ENCODE data around the gene IFNA1. TPM values are rescaled to one million over a fixed set of nuclear protein-coding genes. Genes with fewer than 3 reads are reported as not detected.
A peak's percentile ranks its signal among the peaks of the same experiment; 100 is the strongest.
"Not testable (repeated sequence)": the region's sequence is repeated elsewhere in the genome, so short reads cannot be mapped to it uniquely, and the experiment has no call there.

The IFNA1 gene
- polyA plus RNA-seq, 1 donor: not detected

- Histone ChIP-seq H3K4me3 (ENCODE audit: low read length) (no peak overlapping the region), H3K9me3 (ENCODE audit: control insufficient read depth, low read depth, low read length) (no peaks in the 10 kb centered on the region), H3K27me3 (ENCODE audit: control insufficient read depth, insufficient read depth, low read length) (peaks cover 5% of the 10 kb centered on the region), H3K36me3 (ENCODE audit: control insufficient read depth, insufficient read depth, low read length) (no peaks in the 10 kb centered on the region), H3K27ac (ENCODE audit: low read length) (no peak overlapping the region), H3K4me1 (ENCODE audit: control insufficient read depth, insufficient read depth, low read length) (no peaks in the 10 kb centered on the region)
- DNase-seq: no peak
- WGBS (ENCODE audit: insufficient coverage, low lambda C conversion rate): no CpG with 5 or more reads among the region's 5 CpGs
These were observed 26.6 kb upstream of the IFNA1 start for GRCh38 chr9:21413624-21414023.

GRCh38 chr9:21414220-21414940, 25.9 kb upstream of the IFNA1 start:
- H3K4me1 ChIP-seq (ENCODE audit: control insufficient read depth, insufficient read depth, low read length): no peaks in the 10 kb centered on the region
- H3K9me3 ChIP-seq (ENCODE audit: control insufficient read depth, low read depth, low read length): no peaks in the 10 kb centered on the region
- WGBS (ENCODE audit: insufficient coverage, low lambda C conversion rate): no CpG with 5 or more reads among the region's 2 CpGs
- no peak overlapping the region for H3K4me3 ChIP-seq (ENCODE audit: low read length)
- DNase-seq: no peak
- H3K36me3 ChIP-seq (ENCODE audit: control insufficient read depth, insufficient read depth, low read length): no peaks in the 10 kb centered on the region
- H3K27me3 ChIP-seq (ENCODE audit: control insufficient read depth, insufficient read depth, low read length): peaks cover 5% of the 10 kb centered on the region
- no peak overlapping the region for H3K27ac ChIP-seq (ENCODE audit: low read length)

DNA sequence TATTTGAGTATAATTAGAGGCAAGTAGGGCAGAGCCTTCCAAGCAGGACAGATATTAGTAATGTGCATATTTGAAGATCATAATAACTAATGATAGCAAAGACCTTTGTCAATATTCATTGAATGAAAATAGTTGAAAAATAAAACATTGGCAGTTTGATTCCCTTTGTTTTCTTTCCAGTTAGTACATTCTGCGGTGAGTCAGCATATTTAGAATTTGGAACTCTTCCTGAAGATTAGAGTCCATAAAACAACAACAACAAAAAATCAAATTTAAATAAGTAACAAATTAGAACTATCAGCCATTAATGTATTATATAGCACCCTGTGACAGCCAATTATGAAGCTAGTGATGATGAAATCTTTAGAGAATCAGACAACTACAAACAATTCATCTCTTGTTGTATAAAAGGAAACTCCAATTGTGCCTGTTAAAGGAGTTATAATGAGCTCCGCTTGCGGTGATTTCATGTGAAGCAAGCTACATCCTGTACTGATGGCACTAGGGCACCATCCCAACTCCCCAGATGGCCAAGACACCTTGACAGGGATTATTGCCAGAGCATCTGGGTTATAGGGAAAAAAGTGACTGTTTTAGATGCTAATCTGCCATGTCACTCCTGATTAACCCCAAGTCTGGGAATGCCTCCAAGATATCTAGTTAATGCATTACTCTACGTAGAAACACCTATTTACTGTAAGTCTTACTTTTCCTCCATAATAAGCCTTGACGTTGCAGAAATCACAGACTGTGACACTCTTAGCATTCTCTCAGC, 24.6 kb upstream of the IFNA1 start:
- no peak overlapping the region for H3K27ac ChIP-seq (ENCODE audit: low read length)
- WGBS (ENCODE audit: insufficient coverage, low lambda C conversion rate): 93% methylated on average over 3 of the region's 5 CpGs
- H3K27me3 ChIP-seq (ENCODE audit: control insufficient read depth, insufficient read depth, low read length): peaks cover 5% of the 10 kb centered on the region
- no peaks in the 10 kb centered on the region for H3K9me3 ChIP-seq (ENCODE audit: control insufficient read depth, low read depth, low read length)
- H3K4me3 ChIP-seq (ENCODE audit: low read length): no peak overlapping the region
- H3K36me3 ChIP-seq (ENCODE audit: control insufficient read depth, insufficient read depth, low read length): no peaks in the 10 kb centered on the region
- no peak for DNase-seq
- no peaks in the 10 kb centered on the region for H3K4me1 ChIP-seq (ENCODE audit: control insufficient read depth, insufficient read depth, low read length)

GRCh38 chr9:21428235-21428634, 12.0 kb upstream of the IFNA1 start:
- WGBS (ENCODE audit: insufficient coverage, low lambda C conversion rate): no CpG with 5 or more reads among the region's 1 CpG

DNA sequence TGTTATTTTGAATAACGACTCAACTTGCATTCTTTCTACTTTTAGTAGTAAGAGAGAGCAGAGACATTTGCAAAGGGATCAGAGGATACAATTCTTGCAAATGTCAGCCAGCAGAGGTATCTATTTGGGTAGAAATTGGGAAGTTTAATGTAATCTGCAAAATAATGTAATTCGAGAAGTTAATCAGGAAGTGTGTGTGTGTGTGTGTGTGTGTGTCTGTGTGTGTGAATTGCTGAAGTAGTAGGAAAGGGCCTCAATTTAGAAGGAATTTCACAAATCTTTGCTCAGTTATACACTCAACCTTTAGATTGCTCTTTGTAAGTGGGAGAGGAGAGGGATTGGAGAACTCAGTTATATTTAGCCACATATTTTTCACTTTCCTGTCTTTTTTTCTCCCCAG, 11.0 kb upstream of the IFNA1 start:
- Histone ChIP-seq H3K4me1 (ENCODE audit: control insufficient read depth, insufficient read depth, low read length) (no peaks in the 10 kb centered on the region), H3K27ac (ENCODE audit: low read length) (no peak overlapping the region), H3K27me3 (ENCODE audit: control insufficient read depth, insufficient read depth, low read length) (peaks cover 4% of the 10 kb centered on the region), H3K4me3 (ENCODE audit: low read length) (no peak overlapping the region), H3K36me3 (ENCODE audit: control insufficient read depth, insufficient read depth, low read length) (no peaks in the 10 kb centered on the region), H3K9me3 (ENCODE audit: control insufficient read depth, low read depth, low read length) (no peaks in the 10 kb centered on the region)
- no peak for DNase-seq
- WGBS (ENCODE audit: insufficient coverage, low lambda C conversion rate): no CpG with 5 or more reads among the region's 2 CpGs

More at GRCh38 chr9:21428235-21428634, 12.0 kb upstream of the IFNA1 start:
- DNase-seq: no peak
- no peaks in the 10 kb centered on the region for H3K9me3 ChIP-seq (ENCODE audit: control insufficient read depth, low read depth, low read length)
- no peaks in the 10 kb centered on the region for H3K36me3 ChIP-seq (ENCODE audit: control insufficient read depth, insufficient read depth, low read length)
- H3K27me3 ChIP-seq (ENCODE audit: control insufficient read depth, insufficient read depth, low read length): peaks cover 4% of the 10 kb centered on the region
- H3K27ac ChIP-seq (ENCODE audit: low read length): no peak overlapping the region
- no peaks in the 10 kb centered on the region for H3K4me1 ChIP-seq (ENCODE audit: control insufficient read depth, insufficient read depth, low read length)
- no peak overlapping the region for H3K4me3 ChIP-seq (ENCODE audit: low read length)

- WGBS (ENCODE audit: insufficient coverage, low lambda C conversion rate): 93% methylated on average over 2 of the region's 2 CpGs
- H3K27ac ChIP-seq (ENCODE audit: low read length): no peak overlapping the region
- no peaks in the 10 kb centered on the region for H3K9me3 ChIP-seq (ENCODE audit: control insufficient read depth, low read depth, low read length)
- H3K27me3 ChIP-seq (ENCODE audit: control insufficient read depth, insufficient read depth, low read length): peaks cover 4% of the 10 kb centered on the region
- no peak for DNase-seq
- H3K36me3 ChIP-seq (ENCODE audit: control insufficient read depth, insufficient read depth, low read length): no peaks in the 10 kb centered on the region
- no peaks in the 10 kb centered on the region for H3K4me1 ChIP-seq (ENCODE audit: control insufficient read depth, insufficient read depth, low read length)
- H3K4me3 ChIP-seq (ENCODE audit: low read length): no peak overlapping the region
These were observed 7.4 kb upstream of the IFNA1 start for GRCh38 chr9:21432672-21433425.

DNA sequence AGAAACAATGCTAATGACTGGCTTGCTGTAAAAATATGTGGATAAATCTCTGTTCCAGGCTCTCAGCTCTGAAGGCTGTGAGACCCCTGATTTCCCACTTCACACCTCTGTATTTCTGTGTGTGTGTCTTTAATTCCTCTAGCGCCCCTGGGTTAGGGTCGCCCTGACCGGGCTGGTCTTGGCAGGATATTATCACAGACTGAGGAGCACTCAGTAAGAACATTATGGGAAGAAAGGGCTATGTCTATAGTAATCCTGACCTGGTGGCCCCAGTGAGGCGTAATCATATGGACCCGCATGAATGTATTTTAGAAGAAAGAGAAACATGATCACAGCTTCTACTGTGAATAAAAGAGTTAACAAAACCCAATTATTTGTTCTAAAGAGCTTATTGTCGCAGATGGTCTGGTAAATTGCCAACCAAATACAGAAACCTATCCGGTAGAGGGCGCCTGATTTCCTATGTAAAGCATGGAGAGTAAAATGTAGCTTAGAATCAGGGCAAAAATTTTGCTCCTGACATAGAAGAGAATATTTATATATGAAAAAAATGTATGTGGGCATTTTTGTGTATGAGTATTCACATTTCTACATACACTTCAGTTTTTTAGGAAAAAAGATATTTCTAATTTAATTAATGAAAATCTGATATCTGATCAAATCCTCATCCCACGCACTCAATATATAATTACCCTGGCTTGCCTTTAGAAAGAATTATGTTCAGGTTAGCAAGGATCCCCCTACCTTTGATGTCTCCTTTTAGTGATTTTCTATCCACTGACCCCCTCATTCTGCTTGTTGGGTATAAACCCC, 5.8 kb upstream of the IFNA1 start:
- WGBS (ENCODE audit: insufficient coverage, low lambda C conversion rate): 72% methylated on average over 2 of the region's 9 CpGs
- peaks cover 4% of the 10 kb centered on the region for H3K27me3 ChIP-seq (ENCODE audit: control insufficient read depth, insufficient read depth, low read length)
- no peaks in the 10 kb centered on the region for H3K36me3 ChIP-seq (ENCODE audit: control insufficient read depth, insufficient read depth, low read length)
- no peak overlapping the region for H3K27ac ChIP-seq (ENCODE audit: low read length)
- no peak overlapping the region for H3K4me3 ChIP-seq (ENCODE audit: low read length)
- H3K4me1 ChIP-seq (ENCODE audit: control insufficient read depth, insufficient read depth, low read length): no peaks in the 10 kb centered on the region
- peak; percentile 7 to 16 for DNase-seq
- H3K9me3 ChIP-seq (ENCODE audit: control insufficient read depth, low read depth, low read length): no peaks in the 10 kb centered on the region

GRCh38 chr9:21435015-21435383, 5.2 kb upstream of the IFNA1 start:
- H3K9me3 ChIP-seq (ENCODE audit: control insufficient read depth, low read depth, low read length); H3K27me3 ChIP-seq (ENCODE audit: control insufficient read depth, insufficient read depth, low read length); DNase-seq; H3K27ac ChIP-seq (ENCODE audit: low read length); H3K36me3 ChIP-seq (ENCODE audit: control insufficient read depth, insufficient read depth, low read length); H3K4me3 ChIP-seq (ENCODE audit: low read length); H3K4me1 ChIP-seq (ENCODE audit: control insufficient read depth, insufficient read depth, low read length): not testable (repeated sequence)
- WGBS (ENCODE audit: insufficient coverage, low lambda C conversion rate): no CpG with 5 or more reads among the region's 7 CpGs

- Histone ChIP-seq H3K4me3 (ENCODE audit: low read length) (no peak overlapping the region), H3K27me3 (ENCODE audit: control insufficient read depth, insufficient read depth, low read length) (no peaks in the 10 kb centered on the region), H3K36me3 (ENCODE audit: control insufficient read depth, insufficient read depth, low read length) (no peaks in the 10 kb centered on the region), H3K4me1 (ENCODE audit: control insufficient read depth, insufficient read depth, low read length) (no peaks in the 10 kb centered on the region), H3K27ac (ENCODE audit: low read length) (no peak overlapping the region), H3K9me3 (ENCODE audit: control insufficient read depth, low read depth, low read length) (no peaks in the 10 kb centered on the region)
- DNase-seq: no peak
- no CpG with 5 or more reads among the region's 4 CpGs for WGBS (ENCODE audit: insufficient coverage, low lambda C conversion rate)
These were observed 3.8 kb downstream of the IFNA1 start for GRCh38 chr9:21443849-21444625.

All from large intestine (tissue), 3 donors.